ENCODE results near the gene TRNT1.

The TRNT1 gene

DNA sequence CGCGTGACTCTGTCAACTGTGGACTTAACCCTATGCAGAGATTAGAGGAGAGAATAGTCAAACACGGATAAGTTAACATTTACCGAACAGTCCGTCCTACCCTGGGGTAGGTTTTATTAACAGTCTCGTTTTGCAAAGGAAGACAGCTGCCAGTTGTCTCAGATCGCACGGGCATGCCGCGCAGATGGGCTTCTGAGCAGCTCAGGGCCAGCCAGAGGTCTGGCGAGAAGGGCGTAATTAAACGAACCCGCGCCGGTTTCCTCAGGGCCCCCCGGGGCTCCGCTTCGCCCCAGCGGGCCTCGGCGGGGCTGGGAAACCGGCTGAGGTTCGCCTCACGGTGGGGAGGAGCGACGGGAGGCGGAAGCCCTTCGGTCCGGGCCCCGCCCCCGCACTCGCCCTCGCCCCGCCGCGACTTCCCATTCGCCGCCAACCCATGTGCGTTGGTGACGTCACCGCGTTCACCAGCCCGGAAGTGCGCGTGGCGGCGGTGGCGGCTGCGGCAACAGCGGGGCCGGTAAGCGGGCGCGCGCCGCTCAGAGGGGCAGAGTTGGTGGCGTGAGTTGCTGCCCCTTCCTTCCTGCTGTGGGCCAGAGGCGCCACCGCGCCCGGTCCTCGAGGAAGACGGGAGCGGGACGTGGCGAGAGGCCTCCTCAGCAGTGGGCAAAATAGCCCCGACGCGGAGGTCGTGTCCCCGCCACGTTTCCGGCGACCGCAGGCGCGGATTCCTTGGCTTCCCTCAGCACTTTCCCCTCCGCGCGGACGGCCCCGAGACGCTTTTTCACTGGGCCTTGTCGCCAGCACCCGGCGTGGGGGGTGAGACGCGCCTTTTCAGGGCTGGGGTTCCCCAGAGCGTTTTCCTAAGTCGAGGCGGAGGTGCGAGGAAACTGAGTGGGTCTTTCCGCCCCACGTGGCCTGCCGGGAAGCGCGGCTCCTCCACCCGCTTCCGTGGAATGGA, at the start of gene TRNT1:
Gene TRNT1 (plus strand): TSS at position 464 of the 955 bp plus-strand sequence. CDS start 2,101 bp downstream, outside the sequence.
- TF ChIP-seq FOXM1 (IDR thresholded peaks at IDR 0.05; ENCODE audit: borderline replicate concordance, low read depth) (no peak), USF1 (IDR thresholded peaks at IDR 0.05) (peak; percentile 61; the same call in 1 of the 2 replicates), ZBTB7A (IDR thresholded peaks at IDR 0.05; ENCODE audit: low read depth) (no peak), TEAD4 (IDR thresholded peaks at IDR 0.05) (no peak), CEBPB (IDR thresholded peaks at IDR 0.05) (no peak), MAX (IDR thresholded peaks at IDR 0.05) (peak; percentile 74), CREB1 (IDR thresholded peaks at IDR 0.05; ENCODE audit: low read depth) (no peak), TCF12 (IDR thresholded peaks at IDR 0.05; ENCODE audit: low read depth) (no peak), NFIC (IDR thresholded peaks at IDR 0.05) (no peak), RAD21 (IDR thresholded peaks at IDR 0.05; ENCODE audit: low read depth) (no peak), EP300 (IDR thresholded peaks at IDR 0.05; ENCODE audit: borderline replicate concordance) (no peak), EGR1 (IDR thresholded peaks at IDR 0.05) (no peak), YY1 (IDR thresholded peaks at IDR 0.05; ENCODE audit: low read depth) (no peak), TAF1 (IDR thresholded peaks at IDR 0.05; ENCODE audit: low read depth) (peak; percentile 65; the same call in 1 of the 2 replicates)
- TF ChIP-seq, protein P1, sequence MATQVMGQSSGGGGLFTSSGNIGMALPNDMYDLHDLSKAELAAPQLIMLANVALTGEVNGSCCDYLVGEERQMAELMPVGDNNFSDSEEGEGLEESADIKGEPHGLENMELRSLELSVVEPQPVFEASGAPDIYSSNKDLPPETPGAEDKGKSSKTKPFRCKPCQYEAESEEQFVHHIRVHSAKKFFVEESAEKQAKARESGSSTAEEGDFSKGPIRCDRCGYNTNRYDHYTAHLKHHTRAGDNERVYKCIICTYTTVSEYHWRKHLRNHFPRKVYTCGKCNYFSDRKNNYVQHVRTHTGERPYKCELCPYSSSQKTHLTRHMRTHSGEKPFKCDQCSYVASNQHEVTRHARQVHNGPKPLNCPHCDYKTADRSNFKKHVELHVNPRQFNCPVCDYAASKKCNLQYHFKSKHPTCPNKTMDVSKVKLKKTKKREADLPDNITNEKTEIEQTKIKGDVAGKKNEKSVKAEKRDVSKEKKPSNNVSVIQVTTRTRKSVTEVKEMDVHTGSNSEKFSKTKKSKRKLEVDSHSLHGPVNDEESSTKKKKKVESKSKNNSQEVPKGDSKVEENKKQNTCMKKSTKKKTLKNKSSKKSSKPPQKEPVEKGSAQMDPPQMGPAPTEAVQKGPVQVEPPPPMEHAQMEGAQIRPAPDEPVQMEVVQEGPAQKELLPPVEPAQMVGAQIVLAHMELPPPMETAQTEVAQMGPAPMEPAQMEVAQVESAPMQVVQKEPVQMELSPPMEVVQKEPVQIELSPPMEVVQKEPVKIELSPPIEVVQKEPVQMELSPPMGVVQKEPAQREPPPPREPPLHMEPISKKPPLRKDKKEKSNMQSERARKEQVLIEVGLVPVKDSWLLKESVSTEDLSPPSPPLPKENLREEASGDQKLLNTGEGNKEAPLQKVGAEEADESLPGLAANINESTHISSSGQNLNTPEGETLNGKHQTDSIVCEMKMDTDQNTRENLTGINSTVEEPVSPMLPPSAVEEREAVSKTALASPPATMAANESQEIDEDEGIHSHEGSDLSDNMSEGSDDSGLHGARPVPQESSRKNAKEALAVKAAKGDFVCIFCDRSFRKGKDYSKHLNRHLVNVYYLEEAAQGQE (IDR thresholded peaks at IDR 0.05; ENCODE audit: low read depth), result no peak

- TF ChIP-seq YY1 (IDR thresholded peaks at IDR 0.05; ENCODE audit: low read depth) (no peak), TEAD4 (IDR thresholded peaks at IDR 0.05) (no peak)
These were observed 46.4 kb upstream of the TRNT1 start for GRCh38 chr3:3080309-3080708.

DNA sequence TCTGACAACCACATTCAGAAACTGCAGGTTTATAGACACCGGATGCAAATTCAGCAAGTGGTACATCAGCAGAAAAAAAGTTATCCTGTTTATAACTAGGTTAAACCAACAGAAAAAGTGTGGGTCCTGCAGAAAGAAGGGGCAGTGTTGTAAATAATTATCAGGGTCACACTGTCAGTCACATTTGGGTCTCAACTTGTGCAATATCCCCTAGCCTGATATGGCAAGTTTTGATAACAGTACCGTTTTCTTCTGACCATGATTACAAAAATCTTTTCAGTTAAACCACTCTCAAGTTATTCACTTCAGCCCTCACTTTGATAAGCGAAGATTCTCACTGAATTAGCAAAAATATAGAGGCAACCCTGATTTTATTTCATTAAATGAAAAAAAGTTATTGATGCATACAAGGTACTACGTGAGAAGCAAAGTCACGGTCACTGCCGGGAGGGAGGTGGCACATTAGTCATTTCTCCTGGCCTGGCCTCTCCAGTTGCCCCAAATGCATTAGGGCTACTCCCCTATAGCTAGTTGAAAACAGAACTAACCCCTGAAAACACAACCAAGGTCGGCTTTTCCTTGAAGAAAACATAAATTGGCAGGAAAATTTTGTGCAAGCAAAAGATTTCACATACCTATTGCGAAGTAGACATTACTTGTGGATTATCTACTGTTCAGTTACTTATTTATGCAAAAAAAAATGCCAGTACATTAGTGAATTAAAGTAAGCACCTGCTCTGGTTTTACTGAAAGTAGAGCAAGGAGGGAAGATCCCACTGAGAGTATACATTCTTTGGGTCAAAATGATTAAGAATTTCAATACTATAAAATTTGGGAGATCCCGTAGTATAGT, 45.1 kb upstream of the TRNT1 start:
- no peak for TF ChIP-seq YY1 (IDR thresholded peaks at IDR 0.05; ENCODE audit: low read depth)
- TF ChIP-seq EP300 (IDR thresholded peaks at IDR 0.05; ENCODE audit: borderline replicate concordance), result no peak
- TF ChIP-seq, protein P1 (IDR thresholded peaks at IDR 0.05; ENCODE audit: low read depth), result no peak
- no peak for TF ChIP-seq TEAD4 (IDR thresholded peaks at IDR 0.05)
- no peak for TF ChIP-seq NFIC (IDR thresholded peaks at IDR 0.05)
- no peak for TF ChIP-seq CEBPB (IDR thresholded peaks at IDR 0.05)
- no peak for TF ChIP-seq RAD21 (IDR thresholded peaks at IDR 0.05; ENCODE audit: low read depth)

DNA sequence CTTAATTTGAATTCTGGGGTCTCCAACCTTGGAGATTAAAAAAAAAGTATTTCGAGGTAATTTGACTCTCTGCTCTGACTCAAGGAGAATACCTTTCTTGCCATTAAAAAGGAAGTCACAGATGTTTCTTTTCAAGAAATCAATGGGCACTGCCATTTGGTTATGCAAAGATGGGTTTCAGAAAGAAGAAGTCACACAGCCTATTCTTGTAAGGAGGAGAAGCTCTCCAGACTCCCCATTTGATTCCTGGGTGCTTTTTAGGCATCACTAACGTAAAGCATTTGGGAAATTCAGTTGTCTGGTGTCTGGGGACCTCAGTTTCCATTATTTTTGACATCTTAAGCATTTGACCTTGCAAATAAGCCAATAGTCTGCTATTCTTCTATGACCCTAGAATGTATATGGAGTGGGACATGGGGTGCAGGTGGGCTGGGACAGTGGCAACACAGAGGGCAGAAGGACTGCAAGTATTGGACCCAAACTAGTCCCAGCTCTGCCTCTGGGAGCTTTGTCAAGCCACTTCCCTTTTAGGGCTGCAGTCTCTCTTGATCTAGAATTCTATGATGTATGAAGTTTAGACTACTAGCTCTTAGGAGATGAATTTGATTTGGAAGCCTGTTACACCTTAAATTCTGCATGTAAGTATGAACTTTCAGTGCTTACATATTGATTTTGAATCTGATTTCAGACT, 44.4 kb upstream of the TRNT1 start:
- TF ChIP-seq RAD21 (IDR thresholded peaks at IDR 0.05; ENCODE audit: low read depth) (no peak), FOXM1 (IDR thresholded peaks at IDR 0.05; ENCODE audit: borderline replicate concordance, low read depth) (no peak), MAX (IDR thresholded peaks at IDR 0.05) (no peak), ZBTB7A (IDR thresholded peaks at IDR 0.05; ENCODE audit: low read depth) (no peak), NFIC (IDR thresholded peaks at IDR 0.05) (no peak), TEAD4 (IDR thresholded peaks at IDR 0.05) (no peak), CREB1 (IDR thresholded peaks at IDR 0.05; ENCODE audit: low read depth) (no peak), EGR1 (IDR thresholded peaks at IDR 0.05) (no peak), TCF12 (IDR thresholded peaks at IDR 0.05; ENCODE audit: low read depth) (no peak)
- TF ChIP-seq, protein P1 (IDR thresholded peaks at IDR 0.05; ENCODE audit: low read depth), result no peak

All from Ishikawa (cell line).